Uterus (tissue), 4 donors: ENCODE measurements around the gene PNRC2. TPM values are rescaled to one million over a fixed set of nuclear protein-coding genes. Genes with fewer than 3 reads are reported as not detected.

Experiments
- DNase-seq, 2 donors: peaks; one replicate each; pipeline ENCODE4 v3.0.0-alpha.2; 2019 to 2020
- H3K27ac ChIP-seq, 2 donors: fragments of 200-600 bp; sonication (generic); 1 replicate in 1 of 2; 2 replicates in 1 of 2; pipeline ENCODE4 v1.5.1; 2016 to 2018
- H3K27me3 ChIP-seq, 2 donors: fragments of 200-600 bp; sonication (generic); one replicate each; pipeline ENCODE4 v1.5.1; 2018 to 2019; ENCODE audit warnings: control low read depth in 1 of 2
- H3K36me3 ChIP-seq, 2 donors: fragments of 200-600 bp; sonication (generic); one replicate each; pipeline ENCODE4 v1.5.1; 2019; ENCODE audit warnings: control low read depth in 1 of 2
- H3K4me1 ChIP-seq, 2 donors: fragments of 200-600 bp; sonication (generic); one replicate each; pipeline ENCODE4 v1.5.1; 2018 to 2019; ENCODE audit warnings: control low read depth in 1 of 2
- H3K4me3 ChIP-seq, 2 donors: fragments of 200-600 bp; sonication (generic); 1 replicate in 1 of 2; 2 replicates in 1 of 2; pipeline ENCODE4 v1.5.1; 2018 to 2019; ENCODE audit warnings: mild to moderate bottlenecking in 1 of 2
- H3K9me3 ChIP-seq, 2 donors: fragments of 200-600 bp; sonication (generic); one replicate each; pipeline ENCODE4 v1.5.1; 2019; ENCODE audit warnings: control low read depth in 1 of 2
- POLR2A ChIP-seq, 2 donors: fragments of 450-650 bp; IDR thresholded peaks; one replicate each; pipeline ENCODE4 v1.6.1; 2016; ENCODE audit warnings: antibody characterized with exemption in 2 of 2, mild to moderate bottlenecking in 1 of 2, moderate library complexity in 1 of 2
- intact Hi-C: fragments of 100-400 bp; cut with DNase I; formaldehyde crosslinking; loops from one replicate; pipeline ENCODE4 v1.15.1; 2023; ENCODE audit warnings: low total_unique reads
- total RNA-seq, 4 donors: library from RNA; depleted of rRNA in 3 of 4; stranded (reverse); fragments of >200 nt in 3 of 4; gene quantifications; one replicate each; pipeline versions ENCODE4 v1.1.0 to v1.2.4, GENCODE V29; 2014 to 2023
- TF ChIP-seq, protein P1 (sequence below), 4 experiments: fragments of 200-600 bp in 2 of 4; fragments of 450-650 bp in 2 of 4; sonication (generic) in 2 of 4; IDR thresholded peaks; one replicate each; pipeline ENCODE4 v1.5.1; 2016 to 2019; ENCODE audit warnings: antibody characterized with exemption in 4 of 4, mild to moderate bottlenecking in 2 of 4, moderate library complexity in 1 of 4
- donor health status: DM: yes; HTN: yes; CAD: no.

PNRC2 gene
- total RNA-seq, 4 donors from 2014 or later = 44.8 to 187 (median 122) TPM

DNA sequence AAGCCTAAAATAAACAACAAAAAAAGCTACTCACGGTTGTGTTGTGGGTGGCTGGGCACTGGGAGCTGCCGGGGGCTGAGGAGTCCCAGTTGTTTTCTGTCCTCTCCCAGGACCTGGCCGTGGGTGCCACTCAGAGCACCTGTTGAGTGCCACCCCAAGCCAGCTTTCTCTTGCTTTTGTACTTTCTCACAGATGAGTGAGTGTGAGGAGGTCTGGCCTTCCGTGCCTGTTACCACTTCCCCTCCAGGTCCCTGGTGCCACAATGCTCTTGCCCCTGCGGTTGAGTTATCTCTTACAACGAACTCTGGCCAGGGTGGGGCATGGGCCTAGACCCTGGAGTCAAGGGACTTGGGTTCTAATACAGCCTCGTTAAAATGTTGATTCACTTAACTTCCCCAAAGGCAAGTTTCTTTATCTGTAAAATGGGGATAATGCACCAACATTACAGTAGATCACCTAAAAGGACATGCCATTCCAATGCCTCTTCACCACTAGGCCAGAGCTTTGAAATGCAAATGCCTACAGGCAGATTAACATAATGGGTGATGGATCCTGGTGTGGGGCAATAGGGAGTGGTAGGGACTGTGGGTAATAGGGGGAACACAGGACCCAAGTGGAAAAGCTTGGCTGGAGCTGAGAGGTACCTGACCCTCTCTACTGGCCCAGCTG, 46.3 kb upstream of the PNRC2 start, which contains the start of gene CNR2:
Gene CNR2 (minus strand): TSS at position 151 of the 669 bp plus-strand sequence. CDS start 37,745 bp downstream, outside the sequence.
- no peak for DNase-seq
- TF ChIP-seq, protein P1, sequence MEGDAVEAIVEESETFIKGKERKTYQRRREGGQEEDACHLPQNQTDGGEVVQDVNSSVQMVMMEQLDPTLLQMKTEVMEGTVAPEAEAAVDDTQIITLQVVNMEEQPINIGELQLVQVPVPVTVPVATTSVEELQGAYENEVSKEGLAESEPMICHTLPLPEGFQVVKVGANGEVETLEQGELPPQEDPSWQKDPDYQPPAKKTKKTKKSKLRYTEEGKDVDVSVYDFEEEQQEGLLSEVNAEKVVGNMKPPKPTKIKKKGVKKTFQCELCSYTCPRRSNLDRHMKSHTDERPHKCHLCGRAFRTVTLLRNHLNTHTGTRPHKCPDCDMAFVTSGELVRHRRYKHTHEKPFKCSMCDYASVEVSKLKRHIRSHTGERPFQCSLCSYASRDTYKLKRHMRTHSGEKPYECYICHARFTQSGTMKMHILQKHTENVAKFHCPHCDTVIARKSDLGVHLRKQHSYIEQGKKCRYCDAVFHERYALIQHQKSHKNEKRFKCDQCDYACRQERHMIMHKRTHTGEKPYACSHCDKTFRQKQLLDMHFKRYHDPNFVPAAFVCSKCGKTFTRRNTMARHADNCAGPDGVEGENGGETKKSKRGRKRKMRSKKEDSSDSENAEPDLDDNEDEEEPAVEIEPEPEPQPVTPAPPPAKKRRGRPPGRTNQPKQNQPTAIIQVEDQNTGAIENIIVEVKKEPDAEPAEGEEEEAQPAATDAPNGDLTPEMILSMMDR (IDR thresholded peaks at IDR 0.05) = no peak
- no peak for TF ChIP-seq POLR2A (IDR thresholded peaks at IDR 0.05)
- no peaks in the 10 kb centered on the region for H3K4me1 ChIP-seq
- no peaks in the 10 kb centered on the region for H3K36me3 ChIP-seq
- intact Hi-C loops = no loop called here
- no peaks in the 10 kb centered on the region for H3K27me3 ChIP-seq
- no peaks in the 10 kb centered on the region for H3K9me3 ChIP-seq
- H3K4me3 ChIP-seq = no peak within 1 kb of the TSS
- H3K27ac ChIP-seq = no peak within 1 kb of the TSS

- TF ChIP-seq POLR2A (IDR thresholded peaks at IDR 0.05) = no peak
- TF ChIP-seq, protein P1 (IDR thresholded peaks at IDR 0.05) = no peak
- Histone ChIP-seq H3K27ac (no peak overlapping the region), H3K36me3 (no peaks in the 10 kb centered on the region), H3K9me3 (no peaks in the 10 kb centered on the region), H3K4me1 (no peaks in the 10 kb centered on the region), H3K27me3 (no peaks in the 10 kb centered on the region), H3K4me3 (no peak overlapping the region)
- intact Hi-C loops = no loop called here
- DNase-seq = no peak
Measured at GRCh38 chr1:23914921-23915320, 44.7 kb upstream of the PNRC2 start.

DNA sequence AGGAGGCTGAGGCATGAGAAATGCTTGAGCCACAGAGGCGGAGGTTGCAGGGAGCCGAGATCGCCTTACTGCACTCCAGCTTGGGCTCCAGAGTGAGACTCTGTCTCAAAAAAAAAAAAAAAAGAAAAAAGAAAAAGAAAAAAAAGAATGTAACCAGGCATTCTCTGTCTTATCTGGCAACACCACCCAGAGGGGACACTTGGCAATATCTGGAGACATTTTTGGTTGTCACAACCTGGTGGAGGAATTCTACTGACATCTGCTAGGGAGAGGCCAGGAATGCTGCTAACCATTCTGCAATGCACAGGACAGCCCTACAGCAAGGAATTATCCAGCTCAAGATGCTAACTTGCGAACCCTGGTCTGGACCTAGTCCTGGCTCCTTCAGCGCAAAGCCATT, 44.2 kb upstream of the PNRC2 start:
- no peak for DNase-seq
- no peak overlapping the region for H3K4me3 ChIP-seq
- H3K9me3 ChIP-seq = no peaks in the 10 kb centered on the region
- intact Hi-C loops = no loop called here
- TF ChIP-seq, protein P1 (IDR thresholded peaks at IDR 0.05) = no peak
- TF ChIP-seq POLR2A (IDR thresholded peaks at IDR 0.05) = no peak
- no peaks in the 10 kb centered on the region for H3K36me3 ChIP-seq
- no peaks in the 10 kb centered on the region for H3K27me3 ChIP-seq
- H3K4me1 ChIP-seq = peaks cover 0 to 4% of the 10 kb centered on the region in 2 donors
- no peak overlapping the region for H3K27ac ChIP-seq

- Histone ChIP-seq H3K27me3 (no peaks in the 10 kb centered on the region), H3K9me3 (no peaks in the 10 kb centered on the region), H3K27ac (no peak overlapping the region), H3K4me1 (peaks cover 0 to 4% of the 10 kb centered on the region in 2 donors), H3K36me3 (no peaks in the 10 kb centered on the region), H3K4me3 (no peak overlapping the region)
- peak; percentile 55 for DNase-seq
- no peak for TF ChIP-seq POLR2A (IDR thresholded peaks at IDR 0.05)
- TF ChIP-seq, protein P1 (IDR thresholded peaks at IDR 0.05) = peak; percentile 33 to 57 (median 47)
- intact Hi-C loops = no loop called here
Measured at GRCh38 chr1:23916209-23917131, 43.2 kb upstream of the PNRC2 start.
